ENCODE results near the gene GRHL1. TPM values are rescaled to one million over a fixed set of nuclear protein-coding genes. Genes with fewer than 3 reads are reported as not detected.

Gene GRHL1
- total and polyA plus RNA-seq, 2 of the 4 experiments (the other 2 are of a cell fraction) = 0.18 to 0.21 TPM

DNA sequence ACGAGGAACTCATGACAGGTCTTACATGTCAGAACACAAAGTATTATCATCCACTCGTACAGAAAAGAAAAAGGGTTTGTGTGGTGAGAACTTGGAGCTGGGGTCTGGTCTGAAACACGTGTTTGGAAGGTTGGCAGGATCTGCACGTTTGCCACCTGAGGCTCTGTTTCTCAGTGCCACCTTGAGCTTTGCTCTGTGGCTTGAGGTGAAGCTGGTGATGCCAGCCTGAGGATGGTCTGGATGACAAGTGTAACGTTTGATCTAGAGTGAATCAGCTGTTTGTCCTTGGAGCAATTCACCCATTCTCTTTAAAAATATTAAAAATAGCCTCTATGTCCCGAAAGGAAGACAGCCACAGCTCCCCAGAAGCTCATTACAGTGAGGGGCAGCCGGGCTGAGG is 46.4 kb downstream of the GRHL1 start:
- ATAC-seq (ENCODE audit: low read depth) (no peak), DNase-seq (no peak)
- WGBS, 2 experiments (ENCODE audit: extremely low coverage in 2 of 2, insufficient read length in 1 of 2) = no CpG with 5 or more reads among the region's 7 CpGs
- Histone ChIP-seq H2BK120ac (ENCODE audit: low read depth, low read length) (no peak overlapping the region), H3K36me3 (ENCODE audit: control insufficient read depth, insufficient read depth, low read length) (no peaks in the 10 kb centered on the region), H2AK9ac (replicated peaks; ENCODE audit: low read depth, low read length, poor library complexity) (no peak overlapping the region), H3K9ac (ENCODE audit: low read depth, low read length) (no peak overlapping the region), H2BK20ac (ENCODE audit: low read depth, low read length) (no peak overlapping the region), H3K4me3 (ENCODE audit: insufficient read depth, low read depth, low read length) (no peak overlapping the region), H3K9me1 (ENCODE audit: insufficient read depth, low read length) (no peaks in the 10 kb centered on the region), H2BK5ac (ENCODE audit: low read depth, low read length, poor library complexity, severe bottlenecking) (no peak overlapping the region), H3K27me3 (ENCODE audit: control insufficient read depth, insufficient read depth, low read length) (no peaks in the 10 kb centered on the region), H4K5ac (ENCODE audit: low read depth, low read length) (no peak overlapping the region), H3K79me1 (ENCODE audit: low read depth in 1 of 2, low read length in 2 of 2) (no peaks in the 10 kb centered on the region), H3K4me2 (ENCODE audit: low read depth, low read length) (no peak overlapping the region), H3K4ac (ENCODE audit: low read depth, low read length) (no peak overlapping the region), H3K18ac (ENCODE audit: low read depth, low read length) (no peak overlapping the region), H3K56ac (ENCODE audit: extremely low read depth, insufficient read depth, low read length) (no peak overlapping the region), H3K27ac (ENCODE audit: insufficient read depth, low read length) (no peak overlapping the region), H4K91ac (ENCODE audit: insufficient read depth, low read depth, low read length) (no peak overlapping the region), H3K23ac (ENCODE audit: low read depth, low read length) (no peak overlapping the region), H2AK5ac (ENCODE audit: low read depth, low read length) (no peak overlapping the region), H3K14ac (replicated peaks; ENCODE audit: low read depth, low read length) (no peak overlapping the region), H4K8ac (ENCODE audit: low read depth in 2 of 2, low read length in 2 of 2) (no peak overlapping the region), H3K9me3 (ENCODE audit: control insufficient read depth, insufficient read depth, low read length) (no peaks in the 10 kb centered on the region), H3K4me1 (ENCODE audit: control insufficient read depth, insufficient read depth, low read length) (no peaks in the 10 kb centered on the region; the same call in 1 of the 2 replicates), H2BK15ac (ENCODE audit: low read depth, low read length) (no peak overlapping the region), H2AFZ (replicated peaks; ENCODE audit: low read length, poor library complexity) (no peak overlapping the region), H4K20me1 (ENCODE audit: insufficient read depth, low read length) (no peaks in the 10 kb centered on the region)
- TF ChIP-seq RFX5 (IDR thresholded peaks at IDR 0.05; ENCODE audit: low read depth, low read length) (no peak), MAFK (IDR thresholded peaks at IDR 0.05; ENCODE audit: low read depth, low read length) (no peak)
- dilution Hi-C loops (cut with HindIII; ENCODE audit: low sequenced_read_pairs, unreplicated experiment) = no loop called here
- ChIA-PET POLR2A (ENCODE audit: unreplicated experiment) (no interaction called here), CTCF (interaction anchor here (0.6 kb wide), 1 partner anchor 421 kb away, joined by 4 read pairs; no protein-coding TSS in a partner anchor)
- intact Hi-C loops (cut with micrococcal nuclease) = no loop called here
- BruUV-seq (replicated peaks) = no TSS peak
- in situ Hi-C loops (cut with MboI; ENCODE audit: low sequenced_read_pairs) = no loop called here

All from IMR-90 (cell line).